GM19463 (cell line): ENCODE results near the gene DIPK1B.
"Not testable (repeated sequence)": the region's sequence is repeated elsewhere in the genome, so short reads cannot be mapped to it uniquely, and the experiment has no call there.

Experiments
- ATAC-seq: cut with Tn5 transposase; IDR thresholded peaks from one replicate; pipeline ENCODE4 v1.9.1; 2021; ENCODE audit warnings: mild to moderate bottlenecking, moderate library complexity; ENCODE audit not compliant: unreplicated experiment

DIPK1B gene

DNA sequence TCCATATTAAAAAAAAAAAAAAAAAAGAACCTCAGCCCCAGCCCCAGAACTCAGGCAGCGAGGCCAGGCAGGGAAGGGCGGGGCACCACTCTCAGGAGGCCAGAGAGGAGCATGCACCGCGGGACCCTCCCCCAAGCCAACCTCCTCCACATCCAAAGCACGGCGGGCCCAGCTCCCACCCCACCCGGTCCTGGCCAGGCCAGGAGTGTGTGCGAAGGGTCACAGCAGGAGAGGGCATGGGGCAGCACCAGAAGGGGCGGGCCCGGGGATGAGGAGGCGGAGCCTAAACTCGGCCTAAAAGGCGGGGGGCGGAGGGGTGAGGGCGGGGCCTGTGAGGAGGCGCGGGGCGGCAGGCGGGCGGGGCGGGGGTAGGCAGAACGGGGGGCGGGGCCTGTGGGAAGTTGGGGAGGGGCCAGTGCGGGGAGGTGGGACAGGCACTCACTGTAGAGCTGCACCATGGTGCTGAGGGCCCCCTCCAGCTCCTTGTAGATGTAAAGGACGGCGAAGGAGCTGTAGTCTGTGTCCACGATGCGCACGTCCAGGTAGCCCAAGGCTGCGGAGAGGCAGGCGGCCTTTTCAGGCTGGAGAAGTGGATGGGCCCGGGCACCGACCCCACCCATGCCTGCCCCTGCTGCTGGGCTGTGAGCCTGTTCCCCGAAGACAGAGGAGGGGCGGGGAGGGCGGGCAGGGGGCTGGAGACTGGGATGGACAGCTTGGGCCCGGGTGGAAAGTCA is 50.7 kb downstream of the DIPK1B start:
- ATAC-seq: no peak

DNA sequence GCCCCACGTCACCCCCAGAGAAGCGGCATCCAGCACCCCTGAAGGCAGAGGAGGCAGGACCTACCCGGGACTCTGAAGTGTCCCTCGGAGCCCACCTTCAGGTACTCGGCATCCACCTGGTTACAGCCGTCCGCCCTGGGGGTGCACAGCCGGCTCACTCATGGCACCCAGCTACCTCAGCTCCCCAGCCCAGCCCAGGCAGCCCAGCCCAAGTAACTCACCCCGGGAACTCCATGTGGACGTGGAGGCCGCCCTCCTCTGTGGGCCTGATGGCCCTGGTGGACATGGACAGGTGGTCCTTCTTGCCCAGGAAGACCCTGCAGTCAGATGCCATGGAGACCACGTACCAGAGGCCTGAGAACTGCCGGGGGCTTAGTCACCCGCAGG is 51.3 kb downstream of the DIPK1B start:
- ATAC-seq: no peak

DNA sequence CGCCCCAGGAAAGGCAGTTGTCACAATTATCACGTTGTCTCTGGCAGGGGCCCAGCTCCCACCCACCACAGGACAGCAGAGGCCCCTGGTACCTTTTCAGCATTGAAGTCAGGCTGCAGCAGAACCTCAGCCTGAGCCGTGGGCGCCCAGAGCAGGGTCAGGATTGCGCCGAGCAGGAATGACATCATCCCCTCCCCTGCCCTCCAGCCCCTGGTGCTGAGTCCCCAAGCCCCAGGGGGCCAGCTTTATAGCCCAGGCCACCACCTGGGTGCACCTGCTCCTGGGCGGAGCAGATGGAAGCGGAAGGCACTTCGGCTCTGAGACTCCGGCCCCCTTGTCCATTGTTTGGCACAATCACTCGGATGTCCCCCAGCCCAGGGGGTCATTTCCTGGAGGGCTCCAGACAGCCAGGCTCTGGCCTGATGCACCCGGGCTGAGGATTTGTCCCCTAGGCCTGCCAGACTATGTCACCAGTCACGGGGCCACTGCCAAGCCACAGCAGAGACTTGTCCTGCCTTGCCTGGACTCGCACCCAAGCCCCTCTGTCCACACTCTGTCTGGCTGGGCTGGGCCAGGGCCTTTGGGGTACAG is 52.0 kb downstream of the DIPK1B start, which contains the start of gene LCN15:
Gene LCN15 (minus strand): TSS at position 218 of the 591 bp plus-strand sequence. CDS start 30 bp downstream, at position 188.
- ATAC-seq: no peak

DNA sequence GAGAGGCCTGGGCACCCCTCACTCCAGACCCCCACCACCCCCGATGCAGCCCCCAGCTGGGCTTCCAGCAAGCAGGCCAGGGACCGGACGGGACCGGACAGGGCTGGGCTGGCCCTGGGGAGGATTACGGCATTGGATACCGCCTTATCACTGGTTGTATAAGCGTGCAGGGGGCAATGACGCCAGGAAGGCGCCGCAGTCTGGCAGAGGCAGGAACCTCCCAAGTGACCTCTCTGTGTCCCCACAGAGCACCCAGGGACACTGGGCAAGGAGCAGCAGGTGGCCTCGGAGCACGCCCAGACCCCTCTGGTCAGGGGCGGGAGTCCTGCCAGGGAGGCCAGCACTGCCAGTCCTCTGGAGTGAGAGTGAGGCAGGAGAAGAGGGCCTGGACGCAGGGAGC is 52.7 kb downstream of the DIPK1B start:
- no peak for ATAC-seq

DNA sequence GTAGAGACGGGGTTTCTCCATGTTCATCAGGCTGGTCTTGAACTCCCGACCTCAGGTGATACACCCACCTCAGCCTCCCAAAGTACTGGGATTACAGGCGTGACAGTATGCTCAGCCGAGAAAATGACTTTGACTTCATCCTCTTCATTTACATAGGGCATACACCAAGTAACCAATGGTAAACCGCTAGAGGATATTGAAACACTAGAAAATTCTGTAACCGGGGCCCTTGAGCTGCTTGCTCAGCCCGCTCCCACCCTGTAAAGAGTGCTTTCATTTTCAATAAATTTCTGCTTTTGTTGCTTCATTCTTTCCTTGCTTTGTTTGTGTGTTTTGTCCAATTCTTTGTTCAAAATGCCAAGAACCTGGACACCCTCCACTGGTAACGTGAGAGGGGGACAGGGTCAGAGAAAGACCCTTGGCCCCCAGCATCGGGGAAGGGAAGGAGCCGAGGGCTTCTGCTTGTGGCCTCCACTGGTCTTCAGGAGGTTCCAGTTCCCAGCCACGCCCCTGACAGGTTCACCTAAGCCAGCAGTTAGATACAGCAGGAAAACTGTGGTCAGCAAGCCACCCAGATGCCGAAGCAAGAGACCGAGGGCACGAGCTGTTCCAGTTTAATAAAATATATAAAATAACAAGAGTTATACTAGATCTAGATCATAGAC is 53.5 kb downstream of the DIPK1B start:
- peak; percentile 53 for ATAC-seq

DNA sequence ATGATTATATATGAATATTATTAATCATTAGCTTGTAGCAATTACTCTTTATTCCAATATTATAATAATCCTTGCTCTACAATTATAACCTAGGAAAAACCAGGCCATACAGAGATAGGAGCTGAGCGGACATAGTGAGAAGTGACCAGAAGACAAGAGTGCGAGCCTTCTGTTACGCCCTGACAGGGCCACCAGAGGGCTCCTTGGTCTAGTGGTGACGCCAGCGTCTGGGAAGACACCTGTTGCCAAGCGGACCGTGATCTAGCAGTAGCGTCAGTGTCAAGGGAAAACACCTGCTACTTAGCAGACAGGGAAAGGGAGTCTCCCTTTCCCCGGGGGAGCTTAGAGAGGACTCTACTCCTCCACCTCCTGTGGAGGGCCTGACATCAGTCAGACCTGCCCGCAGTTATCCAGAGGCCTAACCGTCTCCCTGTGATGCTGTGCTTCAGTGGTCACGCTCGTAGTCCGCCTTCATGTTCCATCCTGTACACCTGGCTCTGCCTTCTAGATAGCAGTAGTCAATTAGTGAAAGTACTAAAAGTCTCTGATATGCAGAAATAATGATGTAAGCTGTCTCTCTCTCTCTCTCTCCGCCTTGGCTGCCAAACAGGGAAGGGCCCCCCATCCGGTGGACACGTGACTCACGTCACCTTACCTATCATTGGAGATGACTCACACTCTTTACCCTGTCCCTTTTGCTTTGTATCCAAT is 54.2 kb downstream of the DIPK1B start:
- not testable (repeated sequence) for ATAC-seq

GRCh38 chr9:136769710-136770191 is 57.4 kb downstream of the DIPK1B start:
- no peak for ATAC-seq

DNA sequence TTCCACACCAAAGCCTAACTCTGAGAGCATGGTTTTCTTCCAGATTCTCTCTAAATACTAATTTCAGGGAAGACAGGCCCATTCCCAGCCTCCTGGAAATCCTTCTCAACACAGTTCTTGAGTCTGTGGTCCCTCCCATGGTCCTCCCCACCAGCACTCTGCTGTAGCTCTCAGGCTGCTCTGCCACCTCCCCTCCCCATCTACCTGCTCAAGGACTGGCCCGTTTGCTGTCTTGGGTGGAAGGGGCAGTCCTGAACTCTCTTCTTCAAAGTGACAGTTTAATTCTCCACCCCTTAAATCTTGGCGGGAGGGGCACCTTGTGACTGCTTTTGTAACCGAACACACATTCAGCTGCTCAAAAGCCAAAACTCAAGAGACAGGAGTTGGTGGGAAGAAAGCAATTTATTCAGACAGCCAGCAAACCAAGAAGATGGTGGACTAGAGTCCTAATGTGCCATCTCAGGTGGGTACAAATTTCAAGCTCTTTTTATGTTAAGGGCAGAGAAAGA is 59.6 kb downstream of the DIPK1B start:
- no peak for ATAC-seq

DNA sequence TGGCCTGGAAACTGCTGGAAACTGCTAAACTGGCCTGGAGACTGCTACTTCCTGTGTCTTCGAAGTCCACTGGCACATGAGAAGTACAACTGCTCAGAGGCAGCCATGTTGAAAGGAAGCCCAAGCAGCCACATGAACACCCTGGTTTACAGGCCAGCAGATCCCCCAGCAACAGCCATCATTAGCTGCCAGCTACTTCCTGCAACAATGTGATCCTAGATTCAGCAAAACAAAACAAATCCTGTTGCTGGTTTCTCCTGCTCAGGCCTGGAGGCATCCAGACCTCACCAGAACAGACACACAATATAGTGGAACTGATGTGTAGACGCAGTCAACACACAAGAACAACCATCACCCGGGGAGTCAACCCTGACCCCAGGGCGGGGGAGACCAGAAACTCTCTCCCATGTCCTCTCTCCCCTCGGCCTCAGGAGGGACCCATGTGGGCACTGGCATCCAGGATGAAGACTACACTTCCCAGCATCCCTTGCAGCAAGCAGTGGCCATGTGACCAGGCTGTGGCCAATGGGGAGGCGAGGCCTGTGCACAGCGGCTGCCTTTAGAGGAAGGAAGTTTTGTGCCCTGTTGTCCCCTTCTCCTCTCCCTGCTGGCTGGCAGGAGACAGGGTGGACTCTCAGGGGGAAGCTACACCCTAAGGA is 61.1 kb downstream of the DIPK1B start:
- no peak for ATAC-seq
